Limb (tissue), 2 donors: Measurements from ENCODE around the gene TTLL5.

ENCODE experiments used
- DNase-seq, 2 donors: peaks; one replicate each; pipeline ENCODE4 v3.0.0-alpha.2; 2016; ENCODE audit errors: extremely low spot score in 2 of 2

The TTLL5 gene

GRCh38 chr14:75983019-75983358 is 321.9 kb downstream of the TTLL5 start:
- DNase-seq = no peak

GRCh38 chr14:75984674-75985073 is 323.6 kb downstream of the TTLL5 start:
- DNase-seq = no peak

GRCh38 chr14:75985618-75986438 is 324.8 kb downstream of the TTLL5 start, which contains the start of gene IFT43:
TSS of gene IFT43 (plus strand) at chr14:75985763. CDS start at chr14:75985787, 24 bp downstream.
- peak; percentile 91 to 94 for DNase-seq

GRCh38 chr14:75986439-75986765 is 325.4 kb downstream of the TTLL5 start:
- DNase-seq = no peak

- DNase-seq = no peak
Measured at GRCh38 chr14:75987201-75987970, 326.3 kb downstream of the TTLL5 start.

- DNase-seq = no peak
Measured at GRCh38 chr14:75989134-75989533, 328.1 kb downstream of the TTLL5 start.

- no peak for DNase-seq
Measured at GRCh38 chr14:75990297-75990696, 329.3 kb downstream of the TTLL5 start.

GRCh38 chr14:75991753-75992152 is 330.7 kb downstream of the TTLL5 start:
- DNase-seq = no peak

- no peak for DNase-seq
Measured at GRCh38 chr14:75993567-75994041, 332.6 kb downstream of the TTLL5 start.

GRCh38 chr14:75995372-75996041 is 334.5 kb downstream of the TTLL5 start:
- peak; percentile 46 to 58 for DNase-seq

GRCh38 chr14:75996488-75996887 is 335.4 kb downstream of the TTLL5 start:
- no peak for DNase-seq

GRCh38 chr14:75999511-76000190 is 338.6 kb downstream of the TTLL5 start:
- DNase-seq = no peak

GRCh38 chr14:76002383-76002782 is 341.3 kb downstream of the TTLL5 start:
- DNase-seq = no peak
